GM21390 (cell line): ENCODE data around the gene DNAJB6.

Experiments
- ATAC-seq: cut with Tn5 transposase; IDR thresholded peaks from one replicate; pipeline ENCODE4 v1.9.1; 2021; ENCODE audit not compliant: unreplicated experiment

The DNAJB6 gene

GRCh38 chr7:157394246-157395191 is 57.7 kb downstream of the DNAJB6 start:
- ATAC-seq = no peak

- no peak for ATAC-seq
Observed at GRCh38 chr7:157395206-157395605, 58.4 kb downstream of the DNAJB6 start.

- no peak for ATAC-seq
Observed at GRCh38 chr7:157396316-157397035, 59.7 kb downstream of the DNAJB6 start.

- ATAC-seq = no peak
Observed at GRCh38 chr7:157397036-157397720, 60.4 kb downstream of the DNAJB6 start.

GRCh38 chr7:157397731-157398691 is 61.2 kb downstream of the DNAJB6 start:
- no peak for ATAC-seq

- no peak for ATAC-seq
Observed at GRCh38 chr7:157399086-157399687, 62.4 kb downstream of the DNAJB6 start.

GRCh38 chr7:157400171-157400860 is 63.5 kb downstream of the DNAJB6 start:
- no peak for ATAC-seq

GRCh38 chr7:157401567-157402387 is 65.0 kb downstream of the DNAJB6 start:
- no peak for ATAC-seq

GRCh38 chr7:157402388-157402703 is 65.5 kb downstream of the DNAJB6 start:
- no peak for ATAC-seq

GRCh38 chr7:157402911-157403534 is 66.2 kb downstream of the DNAJB6 start:
- no peak for ATAC-seq

- no peak for ATAC-seq
Observed at GRCh38 chr7:157403646-157404401, 67.0 kb downstream of the DNAJB6 start.

- ATAC-seq = no peak
Observed at GRCh38 chr7:157404845-157405481, 68.2 kb downstream of the DNAJB6 start.

- ATAC-seq = no peak
Observed at GRCh38 chr7:157405501-157405900, 68.7 kb downstream of the DNAJB6 start.

GRCh38 chr7:157405914-157406810 is 69.4 kb downstream of the DNAJB6 start:
- ATAC-seq = no peak

- no peak for ATAC-seq
Observed at GRCh38 chr7:157406971-157407370, 70.2 kb downstream of the DNAJB6 start.
